SK-N-SH (cell line): Measurements from ENCODE around the gene CUX1. TPM values are rescaled to one million over a fixed set of nuclear protein-coding genes. Genes with fewer than 3 reads are reported as not detected.

Source experiments
- CTCF ChIA-PET: fragments of 300-600, 350-600 bp; formaldehyde crosslinking; extraction: SDS; loops from one replicate; lab custom pipeline; 2021; lab: Yijun Ruan, JAX
- POLR2A ChIA-PET: fragments of 350-600 bp; sonication (Branson Sonifier 250); formaldehyde crosslinking; extraction: SDS; loops from one replicate; lab custom pipeline; 2020; ENCODE audit warnings: antibody characterized with exemption, inconsistent platforms; lab: Yijun Ruan, JAX
- DNase-seq: peaks from one replicate; pipeline ENCODE4 v3.0.0; 2012
- H2AFZ ChIP-seq: fragments of 200-600 bp; sonication (generic); 2 replicates; pipeline ENCODE4 v1.8.1; 2016; ENCODE audit warnings: antibody characterized with exemption, mild to moderate bottlenecking, low read depth
- H3F3A ChIP-seq: fragments of 200-600 bp; sonication (generic); replicated peaks from 2 replicates; pipeline ENCODE3; 2016; ENCODE audit warnings: antibody characterized with exemption, mild to moderate bottlenecking; ENCODE audit not compliant: insufficient read depth
- H3K27ac ChIP-seq, 2 experiments: fragments of 200-500 bp in 1 of 2; fragments of 200-600 bp in 1 of 2; sonication (Bioruptor generic) in 1 of 2; sonication (generic), shearing (Covaris generic) in 1 of 2; 2 replicates each; pipeline versions ENCODE4 v1.5.1 to v1.6.1; 2014 to 2016; ENCODE audit warnings: low read depth in 2 of 2, inconsistent platforms in 1 of 2, low read length in 1 of 2, mild to moderate bottlenecking in 1 of 2, mixed read lengths in 1 of 2
- H3K27me3 ChIP-seq: fragments of 200-600 bp; sonication (generic), shearing (Covaris generic); 2 replicates; pipeline ENCODE4 v1.6.1; 2016; ENCODE audit warnings: mixed run types; ENCODE audit not compliant: insufficient read depth
- H3K36me3 ChIP-seq, 2 experiments: fragments of 200-500 bp in 1 of 2; fragments of 200-600 bp in 1 of 2; sonication (Bioruptor generic) in 1 of 2; sonication (generic) in 1 of 2; replicated peaks in 1 of 2; 2 replicates each; pipeline versions ENCODE3 to v1.5.1; 2014 to 2016; ENCODE audit warnings: low read length in 1 of 2, mild to moderate bottlenecking in 1 of 2; ENCODE audit not compliant: insufficient read depth in 2 of 2, control insufficient read depth in 1 of 2
- H3K4me1 ChIP-seq, 2 experiments: fragments of 200-500 bp in 1 of 2; fragments of 200-600 bp in 1 of 2; sonication (Bioruptor generic) in 1 of 2; sonication (generic), shearing (Covaris generic) in 1 of 2; 2 replicates each; pipeline versions ENCODE4 v1.5.1 to v1.6.1; 2014 to 2016; ENCODE audit warnings: low read depth in 1 of 2, low read length in 1 of 2, mixed run types in 1 of 2; ENCODE audit not compliant: insufficient read depth in 2 of 2, control insufficient read depth in 1 of 2
- H3K4me2 ChIP-seq: fragments of 200-600 bp; sonication (generic), shearing (Covaris generic); 2 replicates; pipeline ENCODE4 v1.6.1; 2017; ENCODE audit warnings: mixed run types
- H3K4me3 ChIP-seq, 2 experiments: fragments of 200-500 bp in 1 of 2; fragments of 200-600 bp in 1 of 2; sonication (Bioruptor generic) in 1 of 2; sonication (generic), shearing (Covaris generic) in 1 of 2; 2 replicates each; pipeline versions ENCODE4 v1.5.1 to v1.8.1; 2014 to 2016; ENCODE audit warnings: low read depth in 2 of 2, inconsistent platforms in 1 of 2, low read length in 1 of 2, mild to moderate bottlenecking in 1 of 2, mixed read lengths in 1 of 2, moderate library complexity in 1 of 2
- H3K79me2 ChIP-seq: fragments of 200-600 bp; sonication (generic); 2 replicates; pipeline ENCODE4 v1.8.1; 2017; ENCODE audit warnings: mild to moderate bottlenecking; ENCODE audit not compliant: insufficient read depth
- H3K9ac ChIP-seq: fragments of 200-600 bp; sonication (generic); 2 replicates; pipeline ENCODE4 v1.6.1; 2017; ENCODE audit warnings: mixed run types
- H3K9me2 ChIP-seq: fragments of 200-600 bp; sonication (generic); 2 replicates; pipeline ENCODE4 v1.6.1; 2017; ENCODE audit warnings: mixed run types
- H3K9me3 ChIP-seq: fragments of 200-600 bp; sonication (generic); 2 replicates; pipeline ENCODE4 v1.6.1; 2017; ENCODE audit warnings: mixed run types, mild to moderate bottlenecking, moderate library complexity
- H4K20me1 ChIP-seq: fragments of 200-600 bp; sonication (generic); 2 replicates; pipeline ENCODE4 v1.6.1; 2017; ENCODE audit warnings: mild to moderate bottlenecking, mixed run types; ENCODE audit not compliant: insufficient read depth
- CHD2 ChIP-seq: fragments of 150-350 bp; IDR thresholded peaks from 2 replicates; pipeline ENCODE4 v1.6.1; 2018; ENCODE audit warnings: low read length; ENCODE audit not compliant: partially characterized antibody
- ELF1 ChIP-seq: IDR thresholded peaks from 2 replicates; pipeline ENCODE4 v1.4.0; 2012
- EP300 ChIP-seq, 2 experiments: IDR thresholded peaks; 2 replicates each; pipeline versions ENCODE4 v1.4.0 to v1.6.1; 2012; ENCODE audit warnings: borderline replicate concordance in 1 of 2, low read depth in 1 of 2, low read length in 1 of 2
- EZH2phosphoT487 ChIP-seq: fragments of 200-600 bp; sonication (generic); IDR thresholded peaks from 2 replicates; pipeline ENCODE4 v1.6.1; 2017; ENCODE audit warnings: low read depth, mixed run types, mild to moderate bottlenecking, antibody characterized with exemption, moderate library complexity, borderline replicate concordance
- FOSL2 ChIP-seq: IDR thresholded peaks from 2 replicates; pipeline ENCODE4 v1.4.0; 2012; ENCODE audit warnings: low read depth, mild to moderate bottlenecking, moderate library complexity, borderline replicate concordance
- FOXJ3 ChIP-seq: sonication (generic); formaldehyde crosslinking; IDR thresholded peaks from 2 replicates; pipeline ENCODE4 v1.5.1; 2020; ENCODE audit warnings: mild to moderate bottlenecking, missing genetic modification reagents
- FOXM1 ChIP-seq: IDR thresholded peaks from 2 replicates; pipeline ENCODE4 v1.4.0; 2012; ENCODE audit warnings: low read depth, mild to moderate bottlenecking
- MEF2A ChIP-seq: IDR thresholded peaks from 2 replicates; pipeline ENCODE4 v1.4.0; 2012; ENCODE audit warnings: low read depth, borderline replicate concordance
- RAD21 ChIP-seq: IDR thresholded peaks from 2 replicates; pipeline ENCODE4 v1.6.1; 2012; ENCODE audit warnings: mild to moderate bottlenecking, low read length
- RCOR1 ChIP-seq: fragments of 150-350 bp; IDR thresholded peaks from 2 replicates; pipeline ENCODE4 v1.6.1; 2017; ENCODE audit warnings: antibody characterized with exemption, low read length
- SIN3A ChIP-seq: IDR thresholded peaks from 2 replicates; pipeline ENCODE4 v1.6.1; 2012; ENCODE audit warnings: low read depth, mild to moderate bottlenecking, low read length, moderate library complexity, borderline replicate concordance
- SMC3 ChIP-seq: IDR thresholded peaks from 2 replicates; pipeline ENCODE4 v1.6.1; 2012; ENCODE audit warnings: low read depth, low read length, improper control_type of control experiment
- TAF1 ChIP-seq: IDR thresholded peaks from 2 replicates; pipeline ENCODE4 v1.6.1; 2012; ENCODE audit warnings: low read depth, mild to moderate bottlenecking, low read length, moderate library complexity, borderline replicate concordance
- TCF12 ChIP-seq: IDR thresholded peaks from 2 replicates; pipeline ENCODE4 v1.4.0; 2012
- YY1 ChIP-seq: IDR thresholded peaks from 2 replicates; pipeline ENCODE4 v1.4.0; 2012; ENCODE audit warnings: low read depth, mild to moderate bottlenecking
- WGBS: methylation state at CpG from one replicate; pipeline ENCODE4 v1.1.6; 2017; ENCODE audit warnings: low lambda C conversion rate; 5-methylcytosine and 5-hydroxymethylcytosine counted together
- polyA plus RNA-seq, 3 experiments: library from polyadenylated mRNA; depleted of rRNA; stranded (reverse); fragments of >200 nt; gene quantifications; 2 replicates each; pipeline ENCODE4 v1.2.3, GENCODE V29; 2012
- TF ChIP-seq, protein P1 (sequence below): fragments of 200-600 bp; sonication (generic); IDR thresholded peaks from 2 replicates; pipeline ENCODE4 v1.6.1; 2017; ENCODE audit warnings: antibody characterized with exemption, mild to moderate bottlenecking, moderate library complexity
- TF ChIP-seq, protein P2 (sequence below): fragments of 150-350 bp; IDR thresholded peaks from 2 replicates; pipeline ENCODE4 v1.6.1; 2017; ENCODE audit warnings: antibody characterized with exemption, low read length, low read depth, borderline replicate concordance
- TF ChIP-seq, protein P3 (sequence below): fragments of 150-350 bp; IDR thresholded peaks from 2 replicates; pipeline ENCODE4 v1.6.1; 2016; ENCODE audit warnings: mild to moderate bottlenecking, low read depth, low read length
- TF ChIP-seq, protein P4 (sequence below): IDR thresholded peaks from 2 replicates; pipeline ENCODE4 v1.4.0; 2012; ENCODE audit warnings: low read depth
- TF ChIP-seq, protein P5 (sequence below): IDR thresholded peaks from 2 replicates; pipeline ENCODE4; 2012

The CUX1 gene
- polyA plus RNA-seq, 1 of the 3 experiments (the other 2 are of a cell fraction) = 68.6 TPM

DNA sequence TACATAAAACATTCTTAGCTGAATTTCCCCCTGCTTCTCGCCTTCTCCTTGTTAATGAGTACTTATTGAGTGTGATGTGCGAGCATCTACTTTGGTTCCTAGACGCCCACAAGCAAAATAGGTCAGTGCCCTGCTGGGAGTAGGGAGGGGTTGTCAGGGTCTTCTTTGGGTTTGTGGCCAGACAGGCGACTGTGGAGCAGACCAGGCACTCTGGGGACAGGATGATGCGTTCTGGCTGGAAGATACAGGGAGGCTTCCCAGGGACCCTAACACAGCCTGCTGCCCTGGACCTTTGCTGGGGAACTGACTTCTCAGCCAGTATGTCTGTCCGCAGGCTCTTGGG is 227.2 kb downstream of the CUX1 start:
- Histone ChIP-seq H3K4me2 (peak overlapping the region; percentile 71), H3K79me2 (peaks cover 35% of the 10 kb centered on the region; the same call in 1 of the 2 replicates), H3K9me3 (no peaks in the 10 kb centered on the region), H4K20me1 (peaks cover 19% of the 10 kb centered on the region), H3F3A (peaks cover 39% of the 10 kb centered on the region), H3K9me2 (no peaks in the 10 kb centered on the region), H3K4me1 (peaks cover 35 to 37% of the 10 kb centered on the region in 2 experiments), H3K36me3 (no peaks in the 10 kb centered on the region), H3K27me3 (no peaks in the 10 kb centered on the region), H3K27ac (peak overlapping the region; percentile 63 to 97), H3K9ac (peak overlapping the region; percentile 1; the same call in 1 of the 2 replicates), H3K4me3 (peak overlapping the region; percentile 12 to 36; a peak in 3 of 4 replicates), H2AFZ (0 out of 2 replicates have a peak overlapping the region, but pooled peaks have one; percentile 4)
- POLR2A ChIA-PET = interaction anchor here (1.2 kb wide), 1 partner anchor 10 kb away, joined by 3 read pairs; no protein-coding TSS in a partner anchor
- TF ChIP-seq SMC3 = 0 out of 2 replicates have a peak, but pooled peaks have one; percentile 6
- TF ChIP-seq FOXJ3 (CRISPR knock-in tag) = no peak
- peak; percentile 20; the same call in 1 of the 2 replicates for TF ChIP-seq RAD21
- CTCF ChIA-PET = interaction anchor here (0.6 to 2.4 kb wide), 5 partner anchors 18 to 230 kb away, joined by 3 to 7 read pairs (median 4); no protein-coding TSS in a partner anchor
- DNase-seq = peak; percentile 82
- WGBS = 59% methylated on average over 6 of the region's 6 CpGs

DNA sequence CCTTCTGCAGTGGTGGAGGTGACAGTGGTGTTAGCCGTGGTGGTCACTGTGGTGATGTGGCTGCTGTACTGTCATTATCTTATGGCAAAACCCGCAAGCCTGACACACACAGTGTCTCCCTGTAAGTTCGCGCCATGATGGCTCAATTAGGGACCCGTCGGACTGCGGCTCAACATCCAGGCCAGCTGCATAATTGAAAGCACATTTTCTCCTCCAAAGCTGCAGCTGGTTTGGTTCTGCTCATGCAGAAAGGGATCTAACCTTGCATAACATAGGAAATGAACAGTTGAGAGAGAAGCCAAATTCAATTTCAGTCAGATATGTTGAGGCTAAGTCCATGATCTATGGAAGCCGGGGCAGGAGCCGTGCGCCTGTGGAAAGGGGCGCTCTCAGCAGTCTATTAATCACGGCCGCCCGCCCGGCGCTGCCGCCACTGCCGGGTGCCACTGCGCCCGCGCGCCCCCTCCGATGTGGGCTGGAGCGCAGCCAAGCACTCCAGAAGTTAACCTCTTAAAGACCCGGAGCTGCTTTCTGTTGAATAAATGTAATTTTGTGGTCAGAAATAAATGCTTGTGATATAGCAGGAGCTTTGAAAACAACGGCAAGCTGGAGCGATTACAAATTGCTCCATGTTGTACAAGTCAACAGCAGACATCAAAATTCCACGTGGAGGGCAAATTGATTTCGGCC is 227.7 kb downstream of the CUX1 start:
- peak overlapping the region; percentile 23 to 36 for H3K4me3 ChIP-seq
- H3K9ac ChIP-seq = peak overlapping the region; percentile 1; the same call in 1 of the 2 replicates
- peaks cover 39% of the 10 kb centered on the region for H3F3A ChIP-seq
- 0 out of 2 replicates have a peak overlapping the region, but pooled peaks have one; percentile 4 for H2AFZ ChIP-seq
- peak; percentile 93 for DNase-seq
- H3K9me2 ChIP-seq = no peaks in the 10 kb centered on the region
- H3K4me2 ChIP-seq = peak overlapping the region; percentile 71
- no peaks in the 10 kb centered on the region for H3K27me3 ChIP-seq
- POLR2A ChIA-PET = interaction anchor here (0.7 to 1.2 kb wide), 5 partner anchors 10 to 53 kb away, joined by 3 to 5 read pairs (median 4); no protein-coding TSS in a partner anchor
- CTCF ChIA-PET = interaction anchor here (0.6 to 2.4 kb wide), 15 partner anchors 10 to 230 kb away, joined by 3 to 12 read pairs (median 4); partner anchors contain the start of gene CUX1
- H3K4me1 ChIP-seq = peaks cover 35% of the 10 kb centered on the region in 2 experiments
- H3K36me3 ChIP-seq = no peaks in the 10 kb centered on the region
- peaks cover 19% of the 10 kb centered on the region for H4K20me1 ChIP-seq
- H3K9me3 ChIP-seq = no peaks in the 10 kb centered on the region
- peaks cover 35% of the 10 kb centered on the region; the same call in 1 of the 2 replicates for H3K79me2 ChIP-seq
- H3K27ac ChIP-seq = peak overlapping the region; percentile 63 to 97
- 17% methylated on average over 29 of the region's 29 CpGs for WGBS
- TF ChIP-seq RAD21 (peak; percentile 26; the same call in 1 of the 2 replicates), RCOR1 (peak; percentile 93), YY1 (0 out of 2 replicates have a peak, but pooled peaks have one; percentile 59), CHD2 (peak; percentile 74), TAF1 (no peak; the same call in 1 of the 2 replicates), SIN3A (peak; percentile 65; the same call in 1 of the 2 replicates), FOSL2 (peak; percentile 60; the same call in 1 of the 2 replicates), ELF1 (no peak; the same call in 1 of the 2 replicates), FOXJ3 (CRISPR knock-in tag) (peak; percentile 70; the same call in 1 of the 2 replicates), EZH2phosphoT487 (no peak), MEF2A (0 out of 2 replicates have a peak, but pooled peaks have one; percentile 17), FOXM1 (peak; percentile 87), TCF12 (peak; percentile 97), EP300 (IDR thresholded peaks at IDR 0.05; ENCODE audit: borderline replicate concordance in 1 of 2, low read depth in 1 of 2, low read length in 1 of 2) (peak; percentile 65 to 87)
- TF ChIP-seq, protein P1, sequence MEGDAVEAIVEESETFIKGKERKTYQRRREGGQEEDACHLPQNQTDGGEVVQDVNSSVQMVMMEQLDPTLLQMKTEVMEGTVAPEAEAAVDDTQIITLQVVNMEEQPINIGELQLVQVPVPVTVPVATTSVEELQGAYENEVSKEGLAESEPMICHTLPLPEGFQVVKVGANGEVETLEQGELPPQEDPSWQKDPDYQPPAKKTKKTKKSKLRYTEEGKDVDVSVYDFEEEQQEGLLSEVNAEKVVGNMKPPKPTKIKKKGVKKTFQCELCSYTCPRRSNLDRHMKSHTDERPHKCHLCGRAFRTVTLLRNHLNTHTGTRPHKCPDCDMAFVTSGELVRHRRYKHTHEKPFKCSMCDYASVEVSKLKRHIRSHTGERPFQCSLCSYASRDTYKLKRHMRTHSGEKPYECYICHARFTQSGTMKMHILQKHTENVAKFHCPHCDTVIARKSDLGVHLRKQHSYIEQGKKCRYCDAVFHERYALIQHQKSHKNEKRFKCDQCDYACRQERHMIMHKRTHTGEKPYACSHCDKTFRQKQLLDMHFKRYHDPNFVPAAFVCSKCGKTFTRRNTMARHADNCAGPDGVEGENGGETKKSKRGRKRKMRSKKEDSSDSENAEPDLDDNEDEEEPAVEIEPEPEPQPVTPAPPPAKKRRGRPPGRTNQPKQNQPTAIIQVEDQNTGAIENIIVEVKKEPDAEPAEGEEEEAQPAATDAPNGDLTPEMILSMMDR = no peak
- TF ChIP-seq, protein P2, sequence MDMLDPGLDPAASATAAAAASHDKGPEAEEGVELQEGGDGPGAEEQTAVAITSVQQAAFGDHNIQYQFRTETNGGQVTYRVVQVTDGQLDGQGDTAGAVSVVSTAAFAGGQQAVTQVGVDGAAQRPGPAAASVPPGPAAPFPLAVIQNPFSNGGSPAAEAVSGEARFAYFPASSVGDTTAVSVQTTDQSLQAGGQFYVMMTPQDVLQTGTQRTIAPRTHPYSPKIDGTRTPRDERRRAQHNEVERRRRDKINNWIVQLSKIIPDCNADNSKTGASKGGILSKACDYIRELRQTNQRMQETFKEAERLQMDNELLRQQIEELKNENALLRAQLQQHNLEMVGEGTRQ = no peak
- TF ChIP-seq, protein P3, sequence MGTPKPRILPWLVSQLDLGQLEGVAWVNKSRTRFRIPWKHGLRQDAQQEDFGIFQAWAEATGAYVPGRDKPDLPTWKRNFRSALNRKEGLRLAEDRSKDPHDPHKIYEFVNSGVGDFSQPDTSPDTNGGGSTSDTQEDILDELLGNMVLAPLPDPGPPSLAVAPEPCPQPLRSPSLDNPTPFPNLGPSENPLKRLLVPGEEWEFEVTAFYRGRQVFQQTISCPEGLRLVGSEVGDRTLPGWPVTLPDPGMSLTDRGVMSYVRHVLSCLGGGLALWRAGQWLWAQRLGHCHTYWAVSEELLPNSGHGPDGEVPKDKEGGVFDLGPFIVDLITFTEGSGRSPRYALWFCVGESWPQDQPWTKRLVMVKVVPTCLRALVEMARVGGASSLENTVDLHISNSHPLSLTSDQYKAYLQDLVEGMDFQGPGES = no peak
- TF ChIP-seq, protein P4, sequence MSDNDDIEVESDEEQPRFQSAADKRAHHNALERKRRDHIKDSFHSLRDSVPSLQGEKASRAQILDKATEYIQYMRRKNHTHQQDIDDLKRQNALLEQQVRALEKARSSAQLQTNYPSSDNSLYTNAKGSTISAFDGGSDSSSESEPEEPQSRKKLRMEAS = peak; percentile 81
- TF ChIP-seq, protein P5, sequence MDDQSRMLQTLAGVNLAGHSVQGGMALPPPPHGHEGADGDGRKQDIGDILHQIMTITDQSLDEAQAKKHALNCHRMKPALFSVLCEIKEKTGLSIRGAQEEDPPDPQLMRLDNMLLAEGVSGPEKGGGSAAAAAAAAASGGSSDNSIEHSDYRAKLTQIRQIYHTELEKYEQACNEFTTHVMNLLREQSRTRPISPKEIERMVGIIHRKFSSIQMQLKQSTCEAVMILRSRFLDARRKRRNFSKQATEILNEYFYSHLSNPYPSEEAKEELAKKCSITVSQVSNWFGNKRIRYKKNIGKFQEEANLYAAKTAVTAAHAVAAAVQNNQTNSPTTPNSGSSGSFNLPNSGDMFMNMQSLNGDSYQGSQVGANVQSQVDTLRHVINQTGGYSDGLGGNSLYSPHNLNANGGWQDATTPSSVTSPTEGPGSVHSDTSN = peak; percentile 94
